HepG2 (cell line): ENCODE results near the gene VAV2. TPM values are rescaled to one million over a fixed set of nuclear protein-coding genes. Genes with fewer than 3 reads are reported as not detected.

ENCODE experiments used
- FOXP1 ChIP-seq, 2 experiments: fragments of 450-650 bp in 1 of 2; IDR thresholded peaks; 2 replicates each; pipeline ENCODE4 v1.6.1; 2017 to 2018; ENCODE audit warnings: antibody characterized with exemption in 1 of 2
- HOXA7 ChIP-seq: sonication (generic); formaldehyde crosslinking; IDR thresholded peaks from 2 replicates; pipeline ENCODE4 v1.8.1; 2022; ENCODE audit warnings: mild to moderate bottlenecking, missing genetic modification reagents, moderate library complexity
- NFIB ChIP-seq: sonication (generic); formaldehyde crosslinking; IDR thresholded peaks from 2 replicates; pipeline ENCODE4 v1.9.0; 2021; ENCODE audit warnings: missing genetic modification reagents, mild to moderate bottlenecking, borderline replicate concordance
- NPAS2 ChIP-seq: sonication (generic); formaldehyde crosslinking; IDR thresholded peaks from 2 replicates; pipeline ENCODE4 v1.8.0; 2022; ENCODE audit warnings: mild to moderate bottlenecking, missing genetic modification reagents, borderline replicate concordance
- PLRG1 ChIP-seq: fragments of 450-650 bp; conservative IDR thresholded peaks from 2 replicates; pipeline ENCODE4 v1.6.1; 2016
- RBM39 ChIP-seq: fragments of 200-400 bp; formaldehyde crosslinking; IDR thresholded peaks from one replicate; pipeline ENCODE4 v1.6.1; 2018; ENCODE audit warnings: antibody characterized with exemption, mild to moderate bottlenecking, low read depth, low read length; ENCODE audit not compliant: poor library complexity, severe bottlenecking
- SIN3A ChIP-seq: IDR thresholded peaks from 2 replicates; pipeline ENCODE4 v1.6.1; 2011; ENCODE audit warnings: low read depth, mild to moderate bottlenecking, control low read depth, low read length, borderline replicate concordance
- TAF15 ChIP-seq: fragments of 200-400 bp; formaldehyde crosslinking; IDR thresholded peaks from one replicate; pipeline ENCODE4 v1.6.1; 2018; ENCODE audit warnings: mild to moderate bottlenecking, low read depth, low read length; ENCODE audit not compliant: poor library complexity, severe bottlenecking
- TBL1XR1 ChIP-seq: fragments of 150-350 bp; IDR thresholded peaks from 2 replicates; pipeline ENCODE4 v1.6.1; 2014; ENCODE audit warnings: borderline replicate concordance, low read length; ENCODE audit not compliant: partially characterized antibody
- ZNF34 ChIP-seq: sonication (generic); formaldehyde crosslinking; IDR thresholded peaks from 2 replicates; pipeline ENCODE4 v1.4.0; 2020; ENCODE audit warnings: mild to moderate bottlenecking, missing genetic modification reagents, borderline replicate concordance
- ZNF552 ChIP-seq: sonication (generic); formaldehyde crosslinking; IDR thresholded peaks from 2 replicates; pipeline ENCODE4 v1.9.0; 2022; ENCODE audit warnings: missing genetic modification reagents, mild to moderate bottlenecking, borderline replicate concordance
- ZNF619 ChIP-seq: sonication (generic); formaldehyde crosslinking; IDR thresholded peaks from 2 replicates; pipeline ENCODE4 v1.4.0; 2020; ENCODE audit warnings: mild to moderate bottlenecking, missing genetic modification reagents
- polyA plus RNA-seq, 8 experiments: library from polyadenylated mRNA; depleted of rRNA in 3 of 8; stranded (reverse) in 7 of 8; unstranded in 1 of 8; fragments of >200 nt; fragmentation: Illumina TruSeq in 4 of 8; extraction: Trizol in 4 of 8; gene quantifications; 2 replicates each; pipeline versions ENCODE4 v1.2.1 to v1.2.3, GENCODE V29; 2011 to 2016; ENCODE audit warnings: low read depth in 4 of 8, missing spikeins in 1 of 8, mixed read lengths in 1 of 8; ENCODE audit not compliant: insufficient read depth in 1 of 8
- total RNA-seq, 5 experiments: library from RNA; depleted of rRNA; stranded (reverse); fragments of >200 nt; fragmentation: Illumina TruSeq; extraction: Trizol; gene quantifications; 2 replicates each; pipeline ENCODE4 v1.2.3, GENCODE V29; 2016; ENCODE audit warnings: low read depth in 1 of 5
- TF ChIP-seq, protein P1 (sequence below), 2 experiments: IDR thresholded peaks; 2 replicates each; pipeline ENCODE4 v1.6.1; 2011 to 2012; ENCODE audit warnings: low read length in 2 of 2, borderline replicate concordance in 1 of 2, low read depth in 1 of 2, mild to moderate bottlenecking in 1 of 2, moderate library complexity in 1 of 2
- TF ChIP-seq, protein P2 (sequence below): sonication (generic); formaldehyde crosslinking; IDR thresholded peaks from 2 replicates; pipeline ENCODE4 v1.5.1; 2020; ENCODE audit warnings: missing genetic modification reagents, mild to moderate bottlenecking, borderline replicate concordance
- TF ChIP-seq, protein P3 (sequence below), 2 experiments: sonication (generic) in 1 of 2; formaldehyde crosslinking in 1 of 2; IDR thresholded peaks; 2 replicates each; pipeline versions ENCODE4 v1.4.0 to v1.6.1; 2018 to 2020; ENCODE audit warnings: missing genetic modification reagents in 2 of 2, borderline replicate concordance in 1 of 2, low read depth in 1 of 2, mild to moderate bottlenecking in 1 of 2, missing biosample characterization in 1 of 2
- TF ChIP-seq, protein P4 (sequence below): sonication (generic); formaldehyde crosslinking; IDR thresholded peaks from 2 replicates; pipeline ENCODE4; 2020; ENCODE audit warnings: missing genetic modification reagents, mild to moderate bottlenecking, borderline replicate concordance

The VAV2 gene
- total and polyA plus RNA-seq, 2 of the 13 experiments (the other 11 are each of a cell fraction or from before 2014, with no cell fraction given): 22.5 to 22.9 TPM

GRCh38 chr9:133914442-133915342, 77.4 kb downstream of the VAV2 start (continued):
- TF ChIP-seq, protein P1, sequence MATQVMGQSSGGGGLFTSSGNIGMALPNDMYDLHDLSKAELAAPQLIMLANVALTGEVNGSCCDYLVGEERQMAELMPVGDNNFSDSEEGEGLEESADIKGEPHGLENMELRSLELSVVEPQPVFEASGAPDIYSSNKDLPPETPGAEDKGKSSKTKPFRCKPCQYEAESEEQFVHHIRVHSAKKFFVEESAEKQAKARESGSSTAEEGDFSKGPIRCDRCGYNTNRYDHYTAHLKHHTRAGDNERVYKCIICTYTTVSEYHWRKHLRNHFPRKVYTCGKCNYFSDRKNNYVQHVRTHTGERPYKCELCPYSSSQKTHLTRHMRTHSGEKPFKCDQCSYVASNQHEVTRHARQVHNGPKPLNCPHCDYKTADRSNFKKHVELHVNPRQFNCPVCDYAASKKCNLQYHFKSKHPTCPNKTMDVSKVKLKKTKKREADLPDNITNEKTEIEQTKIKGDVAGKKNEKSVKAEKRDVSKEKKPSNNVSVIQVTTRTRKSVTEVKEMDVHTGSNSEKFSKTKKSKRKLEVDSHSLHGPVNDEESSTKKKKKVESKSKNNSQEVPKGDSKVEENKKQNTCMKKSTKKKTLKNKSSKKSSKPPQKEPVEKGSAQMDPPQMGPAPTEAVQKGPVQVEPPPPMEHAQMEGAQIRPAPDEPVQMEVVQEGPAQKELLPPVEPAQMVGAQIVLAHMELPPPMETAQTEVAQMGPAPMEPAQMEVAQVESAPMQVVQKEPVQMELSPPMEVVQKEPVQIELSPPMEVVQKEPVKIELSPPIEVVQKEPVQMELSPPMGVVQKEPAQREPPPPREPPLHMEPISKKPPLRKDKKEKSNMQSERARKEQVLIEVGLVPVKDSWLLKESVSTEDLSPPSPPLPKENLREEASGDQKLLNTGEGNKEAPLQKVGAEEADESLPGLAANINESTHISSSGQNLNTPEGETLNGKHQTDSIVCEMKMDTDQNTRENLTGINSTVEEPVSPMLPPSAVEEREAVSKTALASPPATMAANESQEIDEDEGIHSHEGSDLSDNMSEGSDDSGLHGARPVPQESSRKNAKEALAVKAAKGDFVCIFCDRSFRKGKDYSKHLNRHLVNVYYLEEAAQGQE (IDR thresholded peaks at IDR 0.05; ENCODE audit: borderline replicate concordance in 1 of 2, low read depth in 1 of 2, low read length in 2 of 2): no peak
- TF ChIP-seq PLRG1: no peak
- TF ChIP-seq TAF15: no peak
- no peak for TF ChIP-seq HOXA7 (CRISPR knock-in tag)
- TF ChIP-seq, protein P2, sequence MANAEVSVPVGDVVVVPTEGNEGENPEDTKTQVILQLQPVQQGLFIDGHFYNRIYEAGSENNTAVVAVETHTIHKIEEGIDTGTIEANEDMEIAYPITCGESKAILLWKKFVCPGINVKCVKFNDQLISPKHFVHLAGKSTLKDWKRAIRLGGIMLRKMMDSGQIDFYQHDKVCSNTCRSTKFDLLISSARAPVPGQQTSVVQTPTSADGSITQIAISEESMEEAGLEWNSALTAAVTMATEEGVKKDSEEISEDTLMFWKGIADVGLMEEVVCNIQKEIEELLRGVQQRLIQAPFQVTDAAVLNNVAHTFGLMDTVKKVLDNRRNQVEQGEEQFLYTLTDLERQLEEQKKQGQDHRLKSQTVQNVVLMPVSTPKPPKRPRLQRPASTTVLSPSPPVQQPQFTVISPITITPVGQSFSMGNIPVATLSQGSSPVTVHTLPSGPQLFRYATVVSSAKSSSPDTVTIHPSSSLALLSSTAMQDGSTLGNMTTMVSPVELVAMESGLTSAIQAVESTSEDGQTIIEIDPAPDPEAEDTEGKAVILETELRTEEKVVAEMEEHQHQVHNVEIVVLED (CRISPR knock-in tag): no peak
- TF ChIP-seq NPAS2 (CRISPR knock-in tag): no peak
- TF ChIP-seq SIN3A: no peak
- no peak for TF ChIP-seq TBL1XR1
- TF ChIP-seq ZNF619 (CRISPR knock-in tag): no peak
- no peak for TF ChIP-seq ZNF34 (CRISPR knock-in tag)
- TF ChIP-seq, protein P3, sequence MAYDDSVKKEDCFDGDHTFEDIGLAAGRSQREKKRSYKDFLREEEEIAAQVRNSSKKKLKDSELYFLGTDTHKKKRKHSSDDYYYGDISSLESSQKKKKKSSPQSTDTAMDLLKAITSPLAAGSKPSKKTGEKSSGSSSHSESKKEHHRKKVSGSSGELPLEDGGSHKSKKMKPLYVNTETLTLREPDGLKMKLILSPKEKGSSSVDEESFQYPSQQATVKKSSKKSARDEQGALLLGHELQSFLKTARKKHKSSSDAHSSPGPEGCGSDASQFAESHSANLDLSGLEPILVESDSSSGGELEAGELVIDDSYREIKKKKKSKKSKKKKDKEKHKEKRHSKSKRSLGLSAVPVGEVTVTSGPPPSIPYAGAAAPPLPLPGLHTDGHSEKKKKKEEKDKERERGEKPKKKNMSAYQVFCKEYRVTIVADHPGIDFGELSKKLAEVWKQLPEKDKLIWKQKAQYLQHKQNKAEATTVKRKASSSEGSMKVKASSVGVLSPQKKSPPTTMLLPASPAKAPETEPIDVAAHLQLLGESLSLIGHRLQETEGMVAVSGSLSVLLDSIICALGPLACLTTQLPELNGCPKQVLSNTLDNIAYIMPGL (CRISPR knock-in tag; IDR thresholded peaks at IDR 0.05; ENCODE audit: borderline replicate concordance in 1 of 2, low read depth in 1 of 2): peak in 1 of 2 experiments; percentile 31; a peak in 1 of 4 replicates
- peak; percentile 27 for TF ChIP-seq RBM39
- no peak for TF ChIP-seq NFIB (CRISPR knock-in tag)
- TF ChIP-seq, protein P4, sequence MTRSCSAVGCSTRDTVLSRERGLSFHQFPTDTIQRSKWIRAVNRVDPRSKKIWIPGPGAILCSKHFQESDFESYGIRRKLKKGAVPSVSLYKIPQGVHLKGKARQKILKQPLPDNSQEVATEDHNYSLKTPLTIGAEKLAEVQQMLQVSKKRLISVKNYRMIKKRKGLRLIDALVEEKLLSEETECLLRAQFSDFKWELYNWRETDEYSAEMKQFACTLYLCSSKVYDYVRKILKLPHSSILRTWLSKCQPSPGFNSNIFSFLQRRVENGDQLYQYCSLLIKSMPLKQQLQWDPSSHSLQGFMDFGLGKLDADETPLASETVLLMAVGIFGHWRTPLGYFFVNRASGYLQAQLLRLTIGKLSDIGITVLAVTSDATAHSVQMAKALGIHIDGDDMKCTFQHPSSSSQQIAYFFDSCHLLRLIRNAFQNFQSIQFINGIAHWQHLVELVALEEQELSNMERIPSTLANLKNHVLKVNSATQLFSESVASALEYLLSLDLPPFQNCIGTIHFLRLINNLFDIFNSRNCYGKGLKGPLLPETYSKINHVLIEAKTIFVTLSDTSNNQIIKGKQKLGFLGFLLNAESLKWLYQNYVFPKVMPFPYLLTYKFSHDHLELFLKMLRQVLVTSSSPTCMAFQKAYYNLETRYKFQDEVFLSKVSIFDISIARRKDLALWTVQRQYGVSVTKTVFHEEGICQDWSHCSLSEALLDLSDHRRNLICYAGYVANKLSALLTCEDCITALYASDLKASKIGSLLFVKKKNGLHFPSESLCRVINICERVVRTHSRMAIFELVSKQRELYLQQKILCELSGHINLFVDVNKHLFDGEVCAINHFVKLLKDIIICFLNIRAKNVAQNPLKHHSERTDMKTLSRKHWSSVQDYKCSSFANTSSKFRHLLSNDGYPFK: no peak
- TF ChIP-seq ZNF552 (CRISPR knock-in tag): no peak
- no peak for TF ChIP-seq FOXP1 (IDR thresholded peaks at IDR 0.05)
- TF ChIP-seq FOXP1 (CRISPR knock-in tag; IDR thresholded peaks at IDR 0.05): no peak
